Measurements from ENCODE around the gene ZDHHC13.
A peak's percentile ranks its signal among the peaks of the same experiment; 100 is the strongest.

Gene ZDHHC13, protein sequence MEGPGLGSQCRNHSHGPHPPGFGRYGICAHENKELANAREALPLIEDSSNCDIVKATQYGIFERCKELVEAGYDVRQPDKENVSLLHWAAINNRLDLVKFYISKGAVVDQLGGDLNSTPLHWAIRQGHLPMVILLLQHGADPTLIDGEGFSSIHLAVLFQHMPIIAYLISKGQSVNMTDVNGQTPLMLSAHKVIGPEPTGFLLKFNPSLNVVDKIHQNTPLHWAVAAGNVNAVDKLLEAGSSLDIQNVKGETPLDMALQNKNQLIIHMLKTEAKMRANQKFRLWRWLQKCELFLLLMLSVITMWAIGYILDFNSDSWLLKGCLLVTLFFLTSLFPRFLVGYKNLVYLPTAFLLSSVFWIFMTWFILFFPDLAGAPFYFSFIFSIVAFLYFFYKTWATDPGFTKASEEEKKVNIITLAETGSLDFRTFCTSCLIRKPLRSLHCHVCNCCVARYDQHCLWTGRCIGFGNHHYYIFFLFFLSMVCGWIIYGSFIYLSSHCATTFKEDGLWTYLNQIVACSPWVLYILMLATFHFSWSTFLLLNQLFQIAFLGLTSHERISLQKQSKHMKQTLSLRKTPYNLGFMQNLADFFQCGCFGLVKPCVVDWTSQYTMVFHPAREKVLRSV

DNA sequence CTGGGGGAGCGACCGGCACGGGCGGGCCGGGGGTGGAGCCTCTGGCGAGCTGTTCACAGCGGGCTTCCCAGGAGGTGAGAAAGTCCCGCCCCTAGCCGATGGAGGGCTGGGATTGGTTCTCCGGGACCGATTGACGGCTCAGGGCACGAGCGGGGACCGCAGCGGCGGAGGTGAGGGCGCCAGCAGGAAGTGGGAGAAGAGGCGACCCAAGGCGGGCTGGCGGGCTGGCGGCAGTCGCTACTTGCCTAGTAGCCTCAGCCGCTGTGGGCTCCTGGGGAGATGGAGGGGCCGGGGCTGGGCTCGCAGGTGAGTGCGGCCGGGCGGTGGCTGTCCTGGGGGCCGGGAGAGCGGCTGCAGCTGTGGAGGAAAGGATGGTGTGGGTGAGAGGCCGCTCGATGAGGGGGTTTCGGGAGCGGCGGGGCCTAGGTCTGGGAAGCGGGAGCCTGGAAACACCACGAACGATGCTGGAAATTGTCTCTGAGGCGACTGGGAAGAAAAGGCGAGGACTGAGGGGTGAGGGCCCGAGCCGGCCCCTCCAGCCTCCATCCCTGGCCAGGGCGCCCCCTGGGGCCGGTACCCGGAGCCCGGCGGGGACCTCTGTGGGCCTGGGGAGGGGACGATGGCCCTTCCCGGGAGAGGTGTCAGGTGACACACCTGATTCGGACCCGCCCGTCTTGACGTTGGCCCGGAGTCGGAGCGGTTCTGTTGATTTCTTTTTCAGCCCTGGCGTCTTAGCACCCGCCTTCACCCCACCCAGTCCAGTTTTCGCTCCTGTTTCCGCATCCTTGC lies at the start of gene ZDHHC13:
ZDHHC13 (plus strand) TSS at position 198 of the 789 bp plus-strand sequence; CDS start at position 280, 82 bp downstream.
- peak; percentile 97 to 98 for DNase-seq

DNA sequence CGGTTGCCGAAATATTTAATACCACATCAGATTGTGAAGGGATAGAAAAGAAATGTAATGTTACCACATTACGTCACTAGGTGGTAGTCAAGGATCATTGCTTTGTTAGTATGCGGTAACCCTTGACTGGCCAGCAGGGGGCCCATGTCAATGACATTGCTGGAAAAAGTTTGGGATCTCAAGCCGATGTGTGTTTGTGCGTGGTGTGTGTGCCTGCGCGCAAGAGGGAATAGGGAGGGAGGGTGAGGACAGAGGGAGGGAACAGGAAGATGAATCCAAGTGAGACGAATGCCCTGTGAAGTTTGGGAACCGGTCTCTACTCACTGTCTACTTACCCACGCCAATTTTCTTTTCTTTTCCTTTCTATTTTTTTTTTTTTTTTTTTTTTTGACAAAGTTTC lies 45.7 kb upstream of the ZDHHC13 start:
- peak; percentile 63 to 70 for DNase-seq

DNA sequence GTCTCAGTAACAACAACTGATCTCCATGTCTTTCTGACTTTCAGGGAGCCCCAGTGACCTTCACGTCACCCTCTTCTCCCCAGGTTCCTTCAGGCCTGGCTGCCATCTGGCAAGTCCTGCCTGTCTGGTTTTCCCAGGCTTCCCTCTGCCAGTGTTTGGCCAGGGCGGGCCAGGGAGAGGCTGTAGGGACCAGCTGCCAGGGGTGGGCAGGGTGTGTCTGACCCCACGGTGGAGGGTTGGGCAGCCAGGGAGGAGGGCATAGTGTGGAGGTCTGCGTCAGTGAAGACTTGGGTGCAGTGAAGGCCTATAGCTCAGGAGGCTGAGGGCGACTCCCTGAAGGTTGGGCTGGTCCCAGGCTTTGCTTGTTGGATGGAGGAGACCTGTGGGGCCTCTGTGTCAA lies 44.5 kb upstream of the ZDHHC13 start:
- DNase-seq: no peak

DNA sequence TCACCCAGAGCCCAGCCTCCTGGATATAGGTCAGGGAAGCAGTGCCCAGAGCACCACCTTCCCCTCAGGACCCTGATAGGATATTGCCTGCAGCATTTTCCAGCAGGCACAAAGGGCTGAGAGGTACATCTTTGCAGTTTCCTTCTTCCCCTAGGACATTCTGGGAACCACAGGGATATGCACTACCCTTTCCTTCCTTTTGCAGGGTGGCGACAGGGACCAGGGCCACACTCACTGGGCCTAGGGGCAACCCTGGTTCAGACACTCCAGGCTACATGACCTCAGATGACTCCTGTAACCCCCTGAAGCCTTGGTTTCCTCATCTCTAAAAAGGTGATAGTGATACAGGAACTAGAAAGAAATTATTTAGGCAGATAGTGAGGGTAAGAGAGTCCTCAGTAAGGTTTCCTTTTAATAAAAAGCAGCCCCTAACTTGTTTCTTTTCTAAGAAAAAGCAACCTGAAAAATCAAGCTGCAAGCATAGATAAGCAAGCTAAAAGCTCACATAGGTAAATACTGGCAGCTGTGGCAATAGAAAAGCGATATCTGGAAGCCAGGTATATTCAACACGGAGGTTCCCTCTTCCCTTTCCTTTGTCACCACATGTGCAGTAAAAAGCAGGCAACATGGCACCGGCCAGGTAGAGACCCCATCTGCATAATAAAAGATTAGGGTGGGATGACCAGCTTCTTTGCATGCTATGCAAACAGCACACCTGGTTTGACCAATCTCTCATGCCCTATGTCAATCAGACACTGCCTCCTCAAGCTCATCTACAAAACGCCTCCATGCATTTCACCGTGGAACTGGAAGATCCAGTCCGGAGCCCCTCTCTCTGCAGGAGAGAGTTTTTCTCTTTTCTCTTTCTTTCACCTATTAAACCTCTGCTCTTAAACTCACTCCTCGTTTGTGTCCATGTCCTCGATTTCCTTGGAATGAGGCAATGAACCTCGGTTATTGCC lies 43.2 kb upstream of the ZDHHC13 start:
- DNase-seq: no peak

DNA sequence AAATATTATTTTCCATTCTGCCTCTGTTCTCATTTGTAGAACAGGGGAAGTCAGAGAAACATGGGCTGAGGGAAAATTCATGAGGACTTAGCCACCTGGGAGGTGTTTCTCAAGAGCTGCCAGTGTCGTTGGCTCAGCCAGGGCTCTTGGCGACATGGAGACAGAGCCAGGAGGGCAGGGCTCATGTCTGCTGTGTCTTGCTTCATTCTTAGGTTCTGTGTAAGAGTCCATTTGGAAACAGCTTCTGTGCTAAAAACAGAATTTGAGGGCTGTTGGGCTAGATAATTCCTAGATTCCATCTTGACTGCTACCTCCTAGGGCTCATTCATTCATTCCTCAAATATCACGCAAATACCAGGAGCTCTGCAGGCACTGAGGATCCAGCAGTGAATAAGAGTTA lies 41.3 kb upstream of the ZDHHC13 start:
- no peak for DNase-seq

DNA sequence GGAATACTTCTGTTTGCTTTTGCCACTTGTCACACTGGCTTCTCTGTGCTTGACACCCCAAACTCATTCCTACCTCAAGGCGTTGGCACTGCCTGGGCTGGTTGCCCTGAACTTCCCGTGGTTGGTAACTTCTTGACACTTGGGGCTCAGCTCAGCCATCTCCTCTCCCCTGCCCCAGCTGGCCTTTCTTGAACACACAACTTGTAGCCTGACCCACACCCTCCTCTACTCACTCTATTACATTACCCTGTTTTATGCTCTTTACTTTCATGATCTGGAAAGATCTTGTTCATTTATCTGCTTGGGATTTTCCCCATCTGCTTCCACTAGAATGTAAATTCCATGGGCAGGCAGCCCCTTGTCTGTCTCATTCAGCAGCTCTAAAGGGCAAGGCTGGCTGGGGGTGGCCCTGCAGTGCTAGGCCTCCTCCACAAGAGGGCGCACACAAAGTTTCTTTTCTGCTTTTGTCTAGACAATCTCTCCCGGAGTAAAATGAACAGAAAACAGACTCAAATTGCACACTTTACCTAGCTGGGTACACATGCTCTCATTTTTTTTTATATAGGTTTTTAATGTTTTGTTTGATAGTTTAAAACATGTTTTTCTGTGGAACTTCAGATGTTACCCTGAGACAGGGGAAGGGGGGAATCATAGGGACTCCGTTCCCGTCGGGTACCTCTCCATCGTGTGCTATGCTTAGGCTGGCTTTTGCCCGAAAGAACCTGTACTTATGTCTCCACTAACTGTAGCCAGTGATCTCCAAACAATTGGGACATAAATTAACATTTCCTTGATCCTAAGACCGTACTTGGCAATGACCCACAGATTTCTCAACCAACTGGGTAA lies 40.0 kb upstream of the ZDHHC13 start:
- peak; percentile 68 to 77 for DNase-seq

DNA sequence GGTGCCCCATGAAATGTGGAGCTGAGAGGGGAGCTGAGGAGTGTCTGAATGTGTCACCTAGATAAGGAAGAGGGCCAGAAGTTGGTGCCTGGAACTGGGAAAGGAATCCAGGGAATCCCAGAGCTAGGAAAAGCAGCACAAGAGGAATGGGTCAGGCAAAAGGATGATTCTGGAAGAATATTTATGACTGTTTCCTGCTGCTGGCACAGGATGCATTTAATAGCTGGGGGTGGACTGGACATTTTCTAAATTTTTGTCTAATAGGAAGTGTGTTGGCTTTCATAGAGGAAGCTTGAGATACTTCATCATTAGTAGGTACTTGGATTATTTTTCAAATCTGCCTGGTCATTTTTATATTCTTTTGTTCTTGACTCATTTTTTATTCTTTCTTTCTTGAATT lies 39.0 kb upstream of the ZDHHC13 start:
- no peak for DNase-seq

DNA sequence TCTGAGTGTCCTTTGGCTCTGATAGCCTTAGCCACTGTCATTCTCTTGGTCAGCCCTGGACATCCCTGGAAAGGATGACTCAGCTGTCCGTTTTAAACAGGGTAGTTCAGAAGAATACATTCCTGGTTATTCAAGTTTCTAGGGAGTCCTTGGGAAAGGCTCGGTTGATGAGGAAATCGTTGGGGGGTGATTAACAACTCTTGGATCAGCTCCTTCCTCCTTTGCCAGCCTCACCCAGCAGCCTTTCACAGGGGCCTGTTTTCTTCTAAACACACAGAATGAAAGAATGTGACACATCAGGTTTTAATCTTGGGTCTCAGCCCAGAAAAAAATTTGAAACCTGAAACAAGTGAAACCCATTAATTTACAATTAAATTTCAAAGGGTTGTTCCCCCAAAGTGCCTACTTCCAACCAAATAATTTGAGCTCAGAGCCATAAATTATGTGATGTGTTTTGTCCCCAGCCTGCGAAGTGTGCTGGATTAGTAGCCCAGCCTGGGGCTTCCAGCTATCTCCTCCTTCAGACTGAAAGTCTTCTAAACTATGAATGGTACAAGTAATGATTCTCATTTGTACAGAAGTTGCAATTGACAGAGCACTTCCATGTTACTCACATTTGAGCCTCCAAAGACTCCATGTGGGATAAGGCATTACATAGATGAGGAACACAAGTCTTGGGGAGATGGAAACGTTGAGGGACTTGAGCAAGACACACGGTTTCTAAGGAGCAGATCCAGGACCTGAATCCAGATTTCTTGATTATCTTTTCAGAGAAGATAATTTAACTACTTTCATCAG lies 37.1 kb upstream of the ZDHHC13 start:
- DNase-seq: no peak

DNA sequence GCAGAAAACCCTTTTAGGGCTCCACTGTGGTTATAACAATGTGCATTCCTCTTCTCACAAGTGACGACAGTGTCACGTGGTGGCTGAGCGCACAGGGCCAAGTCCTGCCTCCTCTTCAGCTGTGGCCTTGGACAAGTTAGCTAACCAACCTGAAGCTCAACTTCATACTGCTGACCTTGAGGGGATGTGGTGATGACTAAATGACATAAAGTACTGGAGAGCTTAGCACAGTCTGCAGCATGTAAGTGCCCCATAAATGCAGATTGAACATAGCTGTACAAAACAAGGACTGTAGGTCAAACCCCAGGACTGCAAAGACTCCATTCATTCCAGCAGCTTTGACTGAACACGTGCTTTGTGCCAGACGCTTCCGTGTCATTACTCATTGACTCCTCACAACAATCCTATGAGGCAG lies 36.4 kb upstream of the ZDHHC13 start:
- DNase-seq: no peak

DNA sequence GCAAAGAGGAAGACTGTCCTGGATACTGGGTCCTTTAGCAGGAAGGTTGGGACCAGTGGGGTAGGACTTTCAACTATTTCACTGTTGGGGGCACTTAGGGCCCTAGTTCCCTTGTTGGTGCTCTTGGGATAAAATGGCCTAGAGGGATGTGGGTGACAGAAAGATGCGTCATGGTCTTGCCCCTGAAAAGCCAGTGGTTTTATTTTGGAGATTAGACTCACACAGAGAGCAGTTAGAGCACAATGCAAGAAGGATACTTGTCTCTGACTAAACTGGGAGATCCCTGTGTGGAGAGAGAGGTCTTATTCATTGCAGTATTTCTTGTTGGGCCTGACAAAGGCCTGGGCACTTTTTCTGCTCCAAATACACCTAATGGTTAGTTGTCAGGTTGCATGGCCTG lies 33.8 kb upstream of the ZDHHC13 start:
- DNase-seq: no peak

DNA sequence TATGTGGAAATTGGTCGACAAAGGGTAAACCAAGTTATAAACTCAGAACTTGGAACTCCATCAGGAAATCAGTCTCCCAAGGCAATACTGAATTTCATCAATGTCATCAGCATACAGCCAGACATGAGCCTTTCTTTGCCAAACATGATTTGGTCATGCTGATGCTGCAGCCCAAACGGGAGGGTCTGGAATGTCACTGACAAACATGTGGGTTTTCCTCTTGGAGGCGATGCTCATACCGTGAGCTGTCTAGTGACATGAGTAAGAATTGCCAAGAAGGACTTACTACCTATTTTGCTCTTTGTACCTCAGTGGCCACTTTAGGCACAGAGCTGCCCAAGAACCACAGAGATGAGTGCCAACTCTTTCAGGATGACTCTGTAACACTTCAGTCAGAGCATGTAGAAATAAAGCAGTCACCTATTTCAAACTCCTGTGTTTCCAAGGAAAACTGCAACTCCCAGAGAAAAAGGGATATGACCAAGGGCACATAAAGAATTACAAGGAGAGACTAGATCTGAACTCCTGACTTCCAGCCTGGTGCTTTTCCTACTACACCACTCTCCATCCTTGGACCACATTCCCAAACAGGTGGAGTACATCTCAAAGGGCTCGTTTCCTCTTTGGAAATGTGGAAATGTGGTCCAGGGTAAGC lies 32.2 kb upstream of the ZDHHC13 start:
- no peak for DNase-seq

DNA sequence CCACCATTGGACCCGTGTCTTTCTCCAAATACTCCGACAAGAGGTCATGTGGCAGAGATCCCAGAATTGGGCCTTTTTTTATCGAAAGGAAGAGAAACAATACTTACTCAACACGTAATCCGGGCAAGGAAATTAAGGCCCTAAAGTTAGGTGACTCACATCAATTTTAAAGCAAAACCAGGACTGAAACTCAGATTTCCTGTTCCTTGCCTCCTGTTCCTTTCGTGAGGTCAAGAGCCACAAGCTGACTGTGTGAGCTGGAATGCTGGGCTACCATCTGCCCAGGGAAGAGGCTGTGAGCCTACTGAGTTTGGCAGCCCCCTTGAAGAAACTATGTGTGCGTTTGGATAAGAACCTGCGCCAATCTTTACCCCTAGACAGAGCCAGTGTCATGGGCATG lies 29.3 kb upstream of the ZDHHC13 start:
- DNase-seq: no peak

DNA sequence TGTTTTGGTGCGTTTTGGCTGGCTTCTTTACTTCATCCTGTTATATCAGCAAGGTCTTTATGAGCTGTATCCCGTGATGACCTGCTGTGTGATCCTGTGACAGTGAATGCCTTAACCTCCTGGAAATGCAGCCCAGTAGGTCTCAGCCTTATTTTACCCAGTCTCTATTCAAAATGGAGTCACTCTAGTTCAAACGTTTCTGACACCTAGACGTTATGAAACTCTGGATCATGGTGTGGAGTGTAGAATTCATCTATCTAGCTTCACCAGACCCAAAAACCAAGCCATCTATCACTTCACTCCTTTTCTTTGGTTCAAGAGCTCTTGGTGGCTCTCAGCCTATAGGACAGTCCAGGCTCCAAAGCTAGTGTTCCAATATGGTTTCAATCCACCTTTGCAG lies 28.2 kb upstream of the ZDHHC13 start:
- DNase-seq: no peak

DNA sequence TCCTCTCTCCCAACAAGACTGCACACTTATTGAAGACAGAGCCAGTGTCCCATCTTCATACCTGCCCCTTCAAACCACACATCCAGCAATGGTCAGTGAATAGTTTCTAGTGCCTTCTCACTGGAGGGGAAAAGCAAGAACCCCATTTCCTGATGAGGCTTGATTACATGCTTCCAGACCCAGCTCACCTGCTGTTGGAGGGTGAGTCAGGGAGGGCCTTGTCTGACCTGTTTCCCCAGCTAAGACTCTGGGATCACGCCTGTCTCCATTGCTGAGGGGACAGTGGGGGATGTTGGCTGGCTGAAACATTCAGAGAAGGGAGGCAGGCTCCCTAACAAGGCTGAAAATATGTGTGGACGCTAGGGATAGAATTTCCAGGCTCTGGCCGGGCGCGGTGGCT lies 27.5 kb upstream of the ZDHHC13 start:
- DNase-seq: no peak

DNA sequence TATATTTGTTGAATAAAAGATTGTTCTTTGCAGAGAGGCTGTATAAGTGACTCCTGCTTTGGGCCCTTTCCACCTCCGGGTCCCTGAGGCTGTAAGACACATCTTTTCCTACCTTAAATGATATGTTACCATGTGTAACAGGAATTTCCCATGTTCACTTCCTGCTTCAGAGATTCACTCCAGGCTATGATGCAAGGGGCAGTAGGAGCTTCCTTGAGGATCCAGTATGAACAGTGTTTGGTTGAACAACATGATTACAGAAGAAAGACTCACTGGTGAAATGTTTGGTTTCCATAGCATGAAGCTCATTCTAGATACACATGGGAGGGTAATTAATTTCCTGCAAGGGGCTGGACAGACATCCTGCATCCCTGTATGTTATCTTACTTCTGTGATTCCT lies 25.6 kb upstream of the ZDHHC13 start:
- no peak for DNase-seq

DNA sequence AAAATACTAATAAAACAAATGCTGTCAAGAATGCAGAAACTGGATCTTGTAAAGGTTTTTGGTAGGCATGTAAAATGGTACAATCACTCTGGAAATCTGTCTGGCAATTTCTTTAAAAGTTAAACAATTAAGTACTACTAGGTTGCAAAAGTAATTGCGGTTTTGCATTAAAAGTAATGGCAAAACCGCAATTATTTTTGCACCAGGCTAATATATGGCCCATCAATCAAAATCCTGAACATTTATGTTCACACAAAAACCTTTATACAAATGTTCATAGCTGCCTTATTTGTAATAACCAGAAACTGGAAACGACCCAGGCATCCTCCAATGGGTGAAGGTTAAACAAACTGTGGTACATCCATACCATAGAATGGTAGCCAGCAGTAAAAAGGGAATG lies 24.6 kb upstream of the ZDHHC13 start:
- no peak for DNase-seq

DNA sequence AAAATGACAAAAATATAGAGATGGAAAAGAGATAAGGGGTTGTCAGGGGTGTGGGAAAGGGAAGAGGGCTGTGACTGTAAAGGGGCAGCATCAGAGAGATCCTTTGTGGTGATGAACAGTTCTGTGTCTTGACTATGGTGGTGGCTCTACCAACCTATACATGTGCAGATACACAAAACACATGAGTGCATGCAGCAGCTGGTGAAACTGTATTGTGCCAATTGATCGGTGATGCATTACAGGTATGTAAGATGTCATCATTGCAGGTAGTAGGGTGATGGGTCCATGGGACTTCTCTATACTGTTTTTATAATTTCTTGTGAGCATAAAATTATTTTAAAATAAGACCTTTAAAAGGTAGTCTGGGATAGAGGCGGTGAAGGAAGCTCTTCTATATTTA lies 24.1 kb upstream of the ZDHHC13 start:
- DNase-seq: no peak

DNA sequence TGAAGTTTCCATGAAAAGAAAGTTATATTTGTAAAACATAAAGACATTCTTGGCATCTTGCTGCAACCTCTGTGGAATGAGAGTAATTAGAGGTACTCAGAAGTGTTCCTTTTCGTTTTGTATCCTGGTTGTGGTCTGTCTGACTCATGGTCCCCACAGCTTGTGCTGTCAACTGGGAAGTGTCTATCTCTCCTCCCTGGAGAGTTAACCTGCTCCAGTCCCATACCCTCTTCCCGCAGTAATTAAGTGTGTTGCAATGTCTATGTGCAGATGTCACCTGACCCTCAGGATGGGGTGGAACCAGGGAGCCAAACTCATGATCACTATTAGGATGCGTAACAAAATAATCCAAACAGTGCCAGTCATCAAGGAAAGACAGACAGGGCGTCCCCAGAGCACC lies 23.0 kb upstream of the ZDHHC13 start:
- DNase-seq: no peak

DNA sequence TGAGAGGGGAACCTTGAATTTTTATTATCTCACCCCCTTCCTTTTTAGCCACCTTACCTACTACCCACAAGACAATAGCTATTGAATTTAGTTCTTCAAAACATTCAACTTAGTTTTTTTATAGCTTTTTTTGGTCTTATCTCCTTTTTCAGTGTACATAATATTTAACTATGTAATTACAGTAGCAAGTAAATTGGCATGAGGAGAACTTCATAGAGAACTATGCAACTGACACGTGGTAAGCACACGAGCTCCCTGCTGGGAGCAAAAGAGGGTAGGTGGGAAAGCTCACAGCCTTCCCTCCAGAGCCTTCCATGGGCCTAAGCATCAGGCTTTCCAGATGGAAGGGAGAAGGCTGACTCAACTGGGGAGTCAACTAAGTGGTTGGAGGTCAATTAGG lies 22.1 kb upstream of the ZDHHC13 start:
- DNase-seq: no peak

DNA sequence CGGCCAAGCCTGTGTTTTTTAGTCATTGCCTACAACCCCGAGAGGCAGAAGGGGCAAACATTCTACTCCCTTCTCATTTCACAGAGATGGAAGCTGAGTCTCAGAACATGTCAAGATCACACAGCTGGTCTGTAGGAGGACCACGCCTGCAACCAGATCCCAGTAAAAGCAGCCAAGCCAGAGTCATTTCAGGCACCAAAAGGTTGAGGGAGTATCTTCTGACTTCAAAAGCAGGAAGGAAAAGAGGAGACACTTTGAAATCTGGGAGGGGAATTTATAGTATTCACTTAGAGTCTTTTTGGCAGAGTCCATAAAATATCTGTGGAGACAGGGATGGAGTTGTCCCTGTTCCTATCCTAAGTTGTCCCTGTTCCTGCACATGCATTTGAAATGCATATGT lies 17.9 kb upstream of the ZDHHC13 start:
- no peak for DNase-seq
